Amniotic epithelial cell (primary cell): ENCODE measurements around the gene BLNK.

Source experiments
- DNase-seq: peaks from one replicate; pipeline ENCODE4 v3.0.0-alpha.2; 2010; ENCODE audit warnings: low read depth

BLNK gene

DNA sequence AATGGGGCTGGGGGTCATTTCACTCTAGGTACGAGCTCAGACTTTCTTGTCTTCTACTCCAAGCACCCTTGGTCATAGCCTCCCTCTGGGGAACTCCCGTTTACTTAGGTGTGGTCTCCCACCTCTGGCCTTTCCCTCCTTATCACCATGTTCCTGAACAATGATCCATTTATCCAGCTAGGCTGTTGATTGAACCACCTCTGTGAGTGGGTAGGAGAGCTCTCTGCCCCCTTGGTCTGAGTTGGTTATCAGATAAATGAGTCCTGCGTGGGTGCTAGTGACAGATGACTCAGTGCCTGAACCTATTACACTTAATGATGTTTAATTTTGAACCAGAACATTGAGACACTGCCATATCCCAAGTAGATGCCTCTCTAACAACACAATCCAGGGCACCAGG lies 9.4 kb downstream of the BLNK start:
- DNase-seq = no peak

DNA sequence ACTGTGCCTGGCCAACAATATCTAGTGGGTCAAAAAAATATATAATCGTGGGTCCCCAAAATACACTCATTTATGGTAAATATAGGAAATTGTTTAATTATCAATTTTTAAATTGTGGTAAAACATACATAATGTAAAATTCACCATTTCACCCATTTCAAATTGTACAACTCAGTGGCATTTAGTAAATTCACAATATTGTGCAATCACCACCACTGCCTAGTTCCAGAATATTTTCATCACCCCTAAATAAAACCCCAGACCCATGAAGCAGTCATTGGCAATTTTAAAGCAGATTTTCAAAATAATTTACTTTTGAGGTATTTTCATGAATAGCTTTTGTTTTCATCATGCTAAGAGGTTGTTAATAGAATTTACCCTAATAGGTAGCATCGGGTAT lies 10.2 kb downstream of the BLNK start:
- DNase-seq = no peak

DNA sequence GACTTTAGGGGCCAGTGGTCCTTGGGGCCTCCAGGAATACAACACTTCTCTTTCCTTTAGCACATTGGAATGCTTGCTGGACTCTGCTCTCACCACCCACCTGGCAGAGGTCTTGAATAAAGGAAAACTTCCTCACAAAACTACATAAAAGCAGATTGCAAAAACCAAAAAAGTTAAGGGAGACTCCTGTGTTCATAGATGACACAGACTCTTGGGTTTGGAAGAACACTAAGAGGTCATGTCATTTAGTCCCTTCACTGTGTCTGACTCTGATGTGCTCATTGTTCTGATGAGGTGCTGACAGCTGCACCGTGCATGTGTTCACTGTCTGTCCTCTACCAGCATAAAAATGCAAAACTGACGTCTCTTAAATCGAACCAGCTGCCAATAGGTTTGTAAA lies 11.4 kb downstream of the BLNK start:
- DNase-seq = no peak

DNA sequence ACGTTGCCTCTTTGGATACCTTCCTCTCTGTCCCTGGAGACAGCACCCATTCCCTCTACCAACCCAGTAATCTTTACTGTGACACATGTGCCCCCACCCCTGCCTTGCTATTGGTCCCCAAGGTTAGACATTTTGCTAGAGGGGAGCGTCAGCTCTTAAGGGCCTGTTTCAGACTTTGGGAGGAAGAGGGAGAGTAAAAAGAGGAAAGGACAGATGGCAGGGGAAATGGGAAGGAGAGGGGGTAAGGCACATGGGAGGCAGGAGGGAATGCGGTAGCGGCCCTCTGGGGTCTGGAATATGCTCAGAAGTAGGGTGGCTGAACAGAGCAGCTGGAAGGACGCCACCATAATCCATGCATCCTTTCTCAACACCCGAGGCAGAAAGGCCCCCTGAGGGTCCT lies 12.2 kb downstream of the BLNK start:
- DNase-seq = no peak

DNA sequence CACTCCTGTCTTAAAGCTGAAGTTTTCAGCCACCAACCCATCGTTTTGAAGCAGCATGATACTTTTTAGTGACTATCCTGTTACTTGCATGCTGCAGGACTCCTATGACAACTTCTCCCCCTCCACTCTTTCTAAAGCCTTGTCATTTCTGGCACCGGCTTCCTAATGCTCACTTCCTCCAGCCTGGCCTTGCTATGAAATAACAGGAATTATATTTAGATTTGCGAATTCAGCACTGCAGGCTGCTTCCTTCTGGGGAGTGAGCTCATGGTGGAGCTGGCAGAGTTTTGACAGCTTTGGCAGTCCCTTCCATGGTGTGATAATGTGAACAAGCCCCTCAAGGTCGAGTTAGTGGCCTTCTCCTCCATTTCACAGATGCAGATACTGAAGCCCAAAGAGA lies 13.4 kb downstream of the BLNK start:
- no peak for DNase-seq

DNA sequence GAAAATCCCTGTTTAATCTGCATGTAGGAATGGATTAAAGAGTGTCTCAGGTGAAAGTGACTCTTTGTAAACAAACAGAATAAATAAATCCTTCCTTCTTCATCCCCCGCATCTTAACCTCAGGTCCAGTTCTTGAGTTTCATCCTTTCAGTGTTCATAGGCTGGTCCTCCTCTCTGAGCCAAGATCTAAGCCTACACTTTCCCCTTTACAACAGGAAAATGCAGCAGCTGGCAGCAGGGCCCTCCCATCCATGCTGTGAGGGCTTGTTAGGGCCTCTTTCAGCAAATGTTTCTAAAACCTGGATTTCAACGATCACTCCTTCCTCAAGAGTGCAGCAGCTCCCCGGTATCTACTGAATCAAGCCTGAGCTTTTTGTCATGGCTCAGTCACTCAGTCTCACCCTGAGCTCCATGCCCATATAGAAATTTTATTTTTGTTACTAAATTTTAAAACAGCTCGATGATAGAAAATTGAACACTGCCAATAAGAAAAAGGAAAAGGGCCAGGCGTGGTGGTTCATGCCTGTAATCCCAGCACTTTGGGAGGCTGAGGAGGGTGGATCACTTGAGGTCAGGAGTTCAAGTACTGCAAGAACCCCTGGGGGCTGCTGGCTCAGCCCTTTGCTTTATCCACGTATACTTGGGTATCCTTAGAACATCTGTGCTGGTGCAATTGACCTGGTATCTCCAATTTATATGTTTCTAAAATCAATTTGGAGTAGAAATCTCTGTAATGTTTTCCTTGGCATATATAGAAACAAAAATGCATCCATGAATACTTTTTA lies 15.6 kb downstream of the BLNK start:
- DNase-seq = no peak

DNA sequence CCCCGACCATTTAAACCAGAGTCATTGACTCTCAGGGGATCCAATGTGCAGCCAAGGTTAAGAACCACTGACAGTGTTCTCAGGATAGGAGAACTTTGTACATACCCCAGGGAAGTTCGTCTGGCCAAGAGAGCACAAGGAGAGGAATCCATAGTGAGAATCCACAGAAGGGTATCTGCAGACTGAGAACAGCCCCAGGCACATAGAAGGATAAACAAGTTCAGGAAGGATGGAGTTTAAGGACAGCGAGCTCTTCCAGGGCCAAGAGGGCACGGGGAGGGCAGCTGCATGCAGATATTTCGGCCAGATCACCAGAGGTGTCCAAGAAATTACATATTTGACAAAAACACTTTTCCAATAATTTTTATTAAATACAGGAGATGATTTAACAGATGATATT lies 16.4 kb downstream of the BLNK start:
- no peak for DNase-seq

DNA sequence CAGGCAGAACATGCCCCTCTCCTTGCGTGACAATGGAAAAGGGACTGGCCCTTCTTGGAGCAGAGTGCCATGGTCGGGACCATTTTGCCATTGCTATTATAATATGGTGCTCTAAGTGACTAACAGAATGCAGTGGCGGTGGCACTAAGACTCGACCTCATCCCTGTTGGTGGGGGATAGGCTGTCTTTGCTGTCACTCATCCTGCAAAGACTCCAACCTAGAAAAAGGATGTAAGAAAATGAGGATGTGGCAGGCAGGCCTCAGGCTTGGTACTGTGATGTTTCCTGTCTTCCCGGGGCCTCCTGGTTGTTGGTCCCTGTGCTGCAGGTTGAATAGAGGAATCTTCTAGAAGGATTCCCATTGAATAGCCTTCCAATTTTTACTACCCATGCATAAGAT lies 18.6 kb downstream of the BLNK start:
- no peak for DNase-seq

DNA sequence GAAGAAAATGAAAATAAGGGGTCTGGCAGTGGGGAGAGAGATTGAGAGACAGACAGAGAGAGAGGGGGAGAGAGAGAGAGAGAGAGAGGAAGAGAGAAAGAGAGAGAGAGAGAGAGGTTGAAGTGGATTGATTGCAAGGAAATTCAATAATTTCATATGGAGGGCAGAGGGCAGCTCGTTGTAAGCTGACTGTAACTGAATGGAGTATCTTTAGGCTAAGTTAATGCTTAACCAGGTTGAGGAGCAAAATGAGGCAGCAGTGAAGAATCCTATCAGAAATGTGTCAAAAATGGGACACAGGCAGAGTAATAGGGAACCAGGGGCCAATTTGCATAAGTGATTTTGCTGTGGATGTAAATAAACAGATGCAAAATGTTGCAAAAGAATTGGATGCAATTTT lies 21.0 kb downstream of the BLNK start:
- no peak for DNase-seq

DNA sequence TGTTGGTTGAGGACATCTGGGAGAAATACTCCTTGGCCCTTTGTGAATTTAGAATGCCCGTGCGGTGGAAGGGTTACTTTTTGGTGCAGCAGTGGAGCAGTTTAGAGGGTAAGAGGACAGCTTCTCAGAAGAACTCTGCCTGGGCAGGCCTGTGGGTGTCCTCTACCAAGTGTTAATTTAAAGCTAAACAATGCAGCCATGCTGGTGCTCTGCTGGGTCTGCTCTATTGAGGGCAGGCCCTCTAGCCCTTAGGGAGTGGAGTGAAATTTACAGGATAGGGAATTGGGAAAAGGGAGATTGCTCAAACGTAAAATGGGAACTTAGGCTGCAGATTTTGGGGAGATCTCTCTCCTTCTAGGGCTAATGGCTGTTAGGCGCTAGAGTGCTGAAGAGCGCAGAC lies 22.1 kb downstream of the BLNK start:
- DNase-seq = no peak

DNA sequence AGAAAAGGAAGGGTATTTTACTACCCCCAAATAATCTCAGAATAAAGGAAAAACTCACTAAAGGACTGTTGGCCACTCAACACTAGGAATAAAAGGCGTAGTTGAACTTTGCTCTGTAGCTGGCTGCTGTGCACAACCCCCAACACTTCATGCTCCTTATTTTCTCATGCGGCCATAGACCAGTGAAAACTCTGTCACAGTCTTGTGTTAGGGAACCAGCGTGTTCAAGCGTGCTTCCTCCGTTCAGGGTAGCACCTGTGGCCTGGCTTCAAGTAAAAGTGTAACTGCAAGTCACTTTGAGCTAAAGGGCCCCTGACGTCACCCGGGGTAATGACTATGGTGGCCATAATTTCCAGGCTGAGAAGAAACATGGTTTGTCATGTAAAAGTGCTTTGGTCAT lies 27.0 kb downstream of the BLNK start:
- no peak for DNase-seq

DNA sequence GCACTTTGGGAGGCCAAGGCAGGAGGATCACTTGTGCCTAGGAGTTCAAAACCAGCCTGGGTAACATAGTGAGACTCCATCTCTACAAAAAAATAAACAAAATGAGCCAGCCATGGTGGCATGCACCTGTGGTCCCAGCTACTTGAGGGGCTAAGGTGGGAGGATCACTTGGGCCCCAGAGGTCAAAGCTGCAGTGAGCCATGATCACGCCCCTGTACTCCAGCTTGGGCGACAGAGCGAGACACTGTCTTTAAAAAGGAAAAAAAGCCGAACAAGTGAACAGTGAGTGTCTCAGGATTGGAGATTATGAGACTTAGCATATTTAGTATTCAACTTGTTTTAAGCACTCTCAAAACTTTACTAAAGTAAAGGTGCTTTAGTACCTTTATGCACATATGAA lies 28.1 kb downstream of the BLNK start:
- DNase-seq = no peak

DNA sequence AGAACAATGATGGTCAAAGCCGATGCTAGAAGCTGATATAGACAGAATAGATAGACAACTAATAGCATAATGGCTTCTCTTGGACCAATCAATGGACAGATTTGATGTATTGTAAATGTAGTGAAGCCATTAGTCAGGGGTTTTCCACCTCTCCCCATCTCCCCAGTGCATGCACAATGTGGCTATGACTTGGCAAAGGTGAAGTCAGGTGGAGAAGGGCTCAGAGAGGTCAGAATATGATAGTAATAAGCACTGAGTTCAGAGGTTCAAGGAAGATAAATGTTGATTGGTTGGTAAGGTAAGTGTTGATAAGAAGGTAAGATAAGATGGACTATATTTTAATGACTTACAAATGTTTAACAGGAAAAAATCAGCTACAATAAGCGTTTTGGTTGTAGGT lies 28.5 kb downstream of the BLNK start:
- no peak for DNase-seq

DNA sequence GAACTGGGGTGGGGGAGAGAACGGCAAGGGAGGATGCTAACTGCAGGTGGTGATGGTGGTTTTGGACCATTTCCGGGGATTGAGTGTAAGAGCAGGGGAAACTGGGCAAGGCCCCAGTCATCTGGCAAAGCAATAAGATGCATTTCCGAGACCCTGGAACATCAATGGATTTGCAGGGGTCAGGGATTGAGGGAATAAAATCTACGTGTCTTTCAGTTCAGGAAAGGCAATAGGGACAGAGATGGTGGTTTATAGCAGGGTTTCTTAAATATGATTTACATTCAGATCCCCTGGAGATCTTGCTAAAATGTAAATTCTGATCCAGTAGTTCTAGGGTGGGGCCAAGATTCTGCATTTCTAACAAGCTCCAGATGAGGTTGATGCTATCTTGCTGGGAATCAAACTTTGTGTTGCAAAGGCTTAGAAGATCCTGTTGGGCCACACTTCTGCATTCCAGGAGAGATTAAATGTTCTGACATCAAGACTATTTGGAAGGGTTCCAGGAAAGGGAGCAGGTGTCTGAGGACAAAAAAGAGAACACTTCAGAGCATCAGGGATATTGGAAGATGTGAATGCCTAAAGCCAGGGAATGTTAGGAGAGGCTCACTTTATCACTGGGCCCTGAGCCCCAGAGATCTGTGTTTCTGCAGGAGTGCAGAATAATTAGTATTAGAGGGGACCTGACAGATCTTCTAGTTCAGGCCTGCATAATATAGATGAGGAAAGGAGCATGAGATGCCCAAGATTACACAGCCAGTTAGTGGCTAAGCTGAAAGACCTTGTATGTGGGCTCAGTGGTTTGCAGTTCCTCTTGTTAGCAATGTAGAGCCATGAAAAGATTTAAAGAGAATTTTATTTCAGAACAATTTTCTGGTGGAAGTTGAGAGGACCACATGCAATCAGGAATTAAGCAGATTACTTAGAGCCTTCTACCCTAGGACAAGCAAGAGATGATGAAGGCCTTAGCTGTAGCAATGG lies 32.4 kb downstream of the BLNK start:
- DNase-seq = no peak

DNA sequence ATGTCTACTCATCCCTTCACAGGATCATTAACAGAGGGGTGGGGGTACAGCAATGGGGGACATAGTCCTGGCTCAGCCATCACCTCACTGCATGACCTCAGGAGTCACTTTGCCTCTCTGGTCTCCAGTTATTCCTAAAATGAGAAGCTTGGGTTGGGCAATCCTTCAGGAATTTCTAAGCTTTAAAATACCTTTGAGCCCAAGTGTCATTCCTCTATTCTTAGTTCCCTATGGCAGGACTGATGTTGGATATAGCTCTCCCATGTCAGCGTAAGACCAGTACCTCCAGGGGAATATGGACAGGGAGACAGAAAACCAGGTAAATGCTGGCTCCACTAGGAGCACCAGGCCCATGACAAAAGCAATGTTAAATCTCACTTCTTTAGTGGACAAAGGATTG lies 34.5 kb downstream of the BLNK start:
- DNase-seq = no peak

DNA sequence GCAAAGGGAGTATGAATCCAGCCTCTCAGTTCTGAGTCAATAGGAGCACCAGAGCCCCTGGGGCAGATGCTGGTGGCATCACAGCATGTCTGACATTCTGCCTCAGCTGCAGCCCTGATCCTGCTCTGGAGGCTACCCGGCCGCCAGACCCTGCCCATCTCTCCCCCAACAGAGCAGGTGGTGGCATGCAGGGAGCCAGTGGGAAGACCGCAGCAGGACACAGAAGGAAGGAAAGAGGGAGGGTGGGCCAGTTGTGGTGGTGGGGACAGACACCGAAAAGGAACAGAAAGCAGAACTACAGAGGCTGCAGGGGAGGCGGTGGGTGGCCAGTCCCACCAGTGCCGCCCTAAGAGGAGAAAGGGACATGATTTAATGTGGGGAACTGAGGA lies 35.3 kb downstream of the BLNK start:
- no peak for DNase-seq

DNA sequence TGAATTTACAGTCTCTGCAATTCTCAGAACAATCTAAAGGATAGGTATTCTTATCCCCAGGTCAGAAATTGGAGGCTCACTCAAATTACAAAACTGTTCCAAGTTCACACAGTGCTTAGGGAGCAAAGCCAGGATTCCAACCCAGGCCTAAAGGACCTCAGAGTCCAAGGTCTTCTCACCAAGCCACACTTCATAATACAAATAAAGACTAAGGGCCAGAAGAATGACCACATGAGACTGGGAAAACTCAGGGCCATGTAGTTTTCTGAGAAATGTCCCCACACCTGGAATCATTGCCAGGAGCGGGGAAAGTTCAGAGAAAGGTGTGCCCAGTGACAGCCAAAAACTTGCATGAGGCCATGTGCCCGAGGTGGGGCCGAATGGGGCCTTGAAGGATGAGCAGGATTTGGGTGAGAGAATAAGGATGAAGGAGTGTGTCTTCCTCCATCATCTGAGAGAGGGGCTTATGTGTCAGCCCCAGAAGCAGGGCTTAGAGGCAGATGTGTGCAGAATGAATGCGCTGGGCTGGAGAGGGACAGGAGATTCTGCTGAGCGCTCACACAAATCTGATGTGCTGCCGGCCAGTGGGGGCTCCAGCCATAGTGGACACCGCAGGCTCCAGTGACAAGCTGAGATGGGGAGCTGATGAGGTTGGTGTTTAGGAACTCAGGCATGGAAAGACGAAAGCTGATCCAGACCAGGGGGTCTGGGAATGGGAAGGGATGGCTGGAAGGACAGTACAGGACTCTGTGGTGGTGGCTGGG lies 35.9 kb downstream of the BLNK start:
- no peak for DNase-seq

DNA sequence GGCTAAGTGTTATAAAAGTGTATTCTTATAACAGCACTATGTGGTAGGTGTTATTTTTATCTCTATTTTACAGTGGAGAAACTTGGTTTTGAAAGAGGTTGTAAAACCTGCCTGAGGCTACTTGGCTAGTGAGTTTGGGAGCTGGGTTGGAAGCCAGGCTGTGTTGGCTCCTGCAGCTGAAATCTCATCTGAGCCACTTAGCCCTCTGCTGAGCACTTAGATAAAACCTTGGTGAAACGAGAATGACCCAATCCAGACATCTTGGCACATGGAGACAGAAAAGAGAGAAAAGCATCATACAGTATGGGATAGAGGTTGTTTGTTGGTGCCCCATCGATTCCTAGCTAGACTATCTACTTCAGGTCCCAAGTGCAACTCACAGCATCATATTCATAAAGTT lies 37.4 kb downstream of the BLNK start:
- DNase-seq = no peak

DNA sequence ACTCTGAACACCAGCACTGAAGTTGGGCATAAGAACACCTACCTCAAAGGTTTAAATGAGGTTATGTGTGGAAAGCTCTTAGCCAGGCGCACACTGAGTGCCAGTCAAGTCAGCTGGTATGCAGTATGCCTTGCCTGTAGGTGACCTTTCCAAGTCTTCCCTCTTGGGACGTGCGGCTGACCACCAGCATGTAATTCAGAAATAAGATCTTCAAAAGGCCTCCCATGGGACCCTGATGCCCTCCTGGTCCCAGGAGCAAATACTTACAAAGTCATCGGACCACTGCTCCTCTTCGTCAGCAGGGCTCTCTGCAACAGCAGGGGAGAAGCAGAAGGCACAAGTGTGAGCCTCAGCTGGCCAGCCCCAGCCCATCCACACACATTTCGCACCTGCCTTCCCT lies 40.8 kb downstream of the BLNK start:
- DNase-seq = no peak

DNA sequence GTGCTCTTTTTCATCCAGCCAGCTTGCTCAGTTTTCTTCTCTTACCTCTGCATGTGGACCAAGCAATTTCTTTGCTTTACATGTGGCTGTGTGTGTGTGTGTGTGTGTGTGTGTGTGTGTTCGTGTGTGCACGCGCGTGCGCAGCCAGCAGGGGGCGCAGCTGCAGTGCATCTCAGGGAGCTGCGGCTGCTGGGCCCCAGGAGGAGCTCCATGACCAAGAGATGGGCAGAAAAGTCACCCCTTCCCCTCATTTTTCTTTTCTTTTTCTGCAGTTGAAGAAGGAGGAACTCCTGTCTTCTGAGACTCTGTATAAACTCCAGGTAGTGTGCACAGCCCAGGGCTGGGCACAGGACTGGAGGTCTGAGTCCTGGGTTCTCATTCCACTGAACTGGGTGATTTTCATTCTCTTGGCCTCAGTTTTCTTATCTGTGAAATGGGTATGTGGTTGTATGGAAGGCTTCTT lies 41.8 kb downstream of the BLNK start:
- peak; percentile 61 for DNase-seq

DNA sequence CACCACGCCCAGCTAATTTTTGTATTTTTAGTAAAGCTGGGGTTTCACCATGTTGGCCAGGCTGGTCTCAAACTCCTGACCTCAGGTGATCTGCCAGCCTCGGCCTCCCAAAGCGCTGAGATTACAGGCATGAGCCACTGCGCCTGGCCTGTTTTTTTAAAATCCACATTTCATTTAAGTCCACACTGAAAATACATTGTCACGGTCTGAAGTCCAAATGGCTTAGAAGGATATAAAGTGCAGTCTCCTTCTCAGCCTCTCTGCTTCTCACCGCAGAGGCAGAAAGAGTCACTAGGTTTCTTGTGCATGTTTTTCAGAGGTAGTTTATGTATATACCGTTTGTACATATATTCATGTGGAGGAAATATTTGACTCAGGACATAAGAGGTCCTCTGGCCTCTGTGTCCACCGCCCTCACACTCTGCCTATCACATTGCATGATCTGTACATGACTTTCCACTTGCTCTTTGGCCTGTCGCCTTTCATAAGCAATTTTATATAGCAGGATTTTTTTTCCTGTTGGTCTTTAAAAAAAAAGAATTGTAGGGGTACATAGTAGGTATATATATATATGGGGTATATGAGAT lies 42.9 kb downstream of the BLNK start:
- no peak for DNase-seq

DNA sequence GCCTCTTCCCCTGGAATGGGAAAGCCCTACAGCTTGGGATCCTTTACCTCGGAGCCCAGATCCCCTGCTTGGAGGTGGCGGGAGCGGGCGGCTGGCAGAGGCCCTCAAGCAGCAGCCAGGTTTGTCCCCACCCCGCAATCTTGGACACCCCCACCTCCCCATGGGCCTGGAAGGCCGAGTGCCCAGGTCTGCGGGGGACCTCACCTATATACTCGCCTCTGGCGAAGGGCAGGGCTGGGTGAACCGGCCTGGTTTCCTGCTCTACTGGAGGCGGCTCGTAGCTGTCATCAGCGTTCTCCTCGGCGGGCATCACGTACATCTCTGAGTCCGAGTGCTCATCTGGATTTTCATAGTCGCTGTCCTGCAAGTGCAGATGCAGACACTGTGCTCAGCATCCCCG lies 44.2 kb downstream of the BLNK start:
- DNase-seq = no peak
